SK-N-SH (cell line): ENCODE data around the gene HTR6. TPM values are rescaled to one million over a fixed set of nuclear protein-coding genes. Genes with fewer than 3 reads are reported as not detected.

ENCODE experiments used
- CTCF ChIA-PET: fragments of 300-600, 350-600 bp; formaldehyde crosslinking; extraction: SDS; loops from one replicate; lab custom pipeline; 2021; lab: Yijun Ruan, JAX
- POLR2A ChIA-PET: fragments of 350-600 bp; sonication (Branson Sonifier 250); formaldehyde crosslinking; extraction: SDS; loops from one replicate; lab custom pipeline; 2020; ENCODE audit warnings: antibody characterized with exemption, inconsistent platforms; lab: Yijun Ruan, JAX
- DNase-seq: peaks from one replicate; pipeline ENCODE4 v3.0.0; 2012
- H2AFZ ChIP-seq: fragments of 200-600 bp; sonication (generic); 2 replicates; pipeline ENCODE4 v1.8.1; 2016; ENCODE audit warnings: antibody characterized with exemption, mild to moderate bottlenecking, low read depth
- H3F3A ChIP-seq: fragments of 200-600 bp; sonication (generic); replicated peaks from 2 replicates; pipeline ENCODE3; 2016; ENCODE audit warnings: antibody characterized with exemption, mild to moderate bottlenecking; ENCODE audit not compliant: insufficient read depth
- H3K27ac ChIP-seq, 2 experiments: fragments of 200-500 bp in 1 of 2; fragments of 200-600 bp in 1 of 2; sonication (Bioruptor generic) in 1 of 2; sonication (generic), shearing (Covaris generic) in 1 of 2; 2 replicates each; pipeline versions ENCODE4 v1.5.1 to v1.6.1; 2014 to 2016; ENCODE audit warnings: low read depth in 2 of 2, inconsistent platforms in 1 of 2, low read length in 1 of 2, mild to moderate bottlenecking in 1 of 2, mixed read lengths in 1 of 2
- H3K27me3 ChIP-seq: fragments of 200-600 bp; sonication (generic), shearing (Covaris generic); 2 replicates; pipeline ENCODE4 v1.6.1; 2016; ENCODE audit warnings: mixed run types; ENCODE audit not compliant: insufficient read depth
- H3K36me3 ChIP-seq, 2 experiments: fragments of 200-500 bp in 1 of 2; fragments of 200-600 bp in 1 of 2; sonication (Bioruptor generic) in 1 of 2; sonication (generic) in 1 of 2; replicated peaks in 1 of 2; 2 replicates each; pipeline versions ENCODE3 to v1.5.1; 2014 to 2016; ENCODE audit warnings: low read length in 1 of 2, mild to moderate bottlenecking in 1 of 2; ENCODE audit not compliant: insufficient read depth in 2 of 2, control insufficient read depth in 1 of 2
- H3K4me1 ChIP-seq, 2 experiments: fragments of 200-500 bp in 1 of 2; fragments of 200-600 bp in 1 of 2; sonication (Bioruptor generic) in 1 of 2; sonication (generic), shearing (Covaris generic) in 1 of 2; 2 replicates each; pipeline versions ENCODE4 v1.5.1 to v1.6.1; 2014 to 2016; ENCODE audit warnings: low read depth in 1 of 2, low read length in 1 of 2, mixed run types in 1 of 2; ENCODE audit not compliant: insufficient read depth in 2 of 2, control insufficient read depth in 1 of 2
- H3K4me2 ChIP-seq: fragments of 200-600 bp; sonication (generic), shearing (Covaris generic); 2 replicates; pipeline ENCODE4 v1.6.1; 2017; ENCODE audit warnings: mixed run types
- H3K4me3 ChIP-seq, 2 experiments: fragments of 200-500 bp in 1 of 2; fragments of 200-600 bp in 1 of 2; sonication (Bioruptor generic) in 1 of 2; sonication (generic), shearing (Covaris generic) in 1 of 2; 2 replicates each; pipeline versions ENCODE4 v1.5.1 to v1.8.1; 2014 to 2016; ENCODE audit warnings: low read depth in 2 of 2, inconsistent platforms in 1 of 2, low read length in 1 of 2, mild to moderate bottlenecking in 1 of 2, mixed read lengths in 1 of 2, moderate library complexity in 1 of 2
- H3K79me2 ChIP-seq: fragments of 200-600 bp; sonication (generic); 2 replicates; pipeline ENCODE4 v1.8.1; 2017; ENCODE audit warnings: mild to moderate bottlenecking; ENCODE audit not compliant: insufficient read depth
- H3K9ac ChIP-seq: fragments of 200-600 bp; sonication (generic); 2 replicates; pipeline ENCODE4 v1.6.1; 2017; ENCODE audit warnings: mixed run types
- H3K9me2 ChIP-seq: fragments of 200-600 bp; sonication (generic); 2 replicates; pipeline ENCODE4 v1.6.1; 2017; ENCODE audit warnings: mixed run types
- H3K9me3 ChIP-seq: fragments of 200-600 bp; sonication (generic); 2 replicates; pipeline ENCODE4 v1.6.1; 2017; ENCODE audit warnings: mixed run types, mild to moderate bottlenecking, moderate library complexity
- H4K20me1 ChIP-seq: fragments of 200-600 bp; sonication (generic); 2 replicates; pipeline ENCODE4 v1.6.1; 2017; ENCODE audit warnings: mild to moderate bottlenecking, mixed run types; ENCODE audit not compliant: insufficient read depth
- CHD2 ChIP-seq: fragments of 150-350 bp; IDR thresholded peaks from 2 replicates; pipeline ENCODE4 v1.6.1; 2018; ENCODE audit warnings: low read length; ENCODE audit not compliant: partially characterized antibody
- ELF1 ChIP-seq: IDR thresholded peaks from 2 replicates; pipeline ENCODE4 v1.4.0; 2012
- EP300 ChIP-seq, 2 experiments: IDR thresholded peaks; 2 replicates each; pipeline versions ENCODE4 v1.4.0 to v1.6.1; 2012; ENCODE audit warnings: borderline replicate concordance in 1 of 2, low read depth in 1 of 2, low read length in 1 of 2
- FOSL2 ChIP-seq: IDR thresholded peaks from 2 replicates; pipeline ENCODE4 v1.4.0; 2012; ENCODE audit warnings: low read depth, mild to moderate bottlenecking, moderate library complexity, borderline replicate concordance
- GABPA ChIP-seq: IDR thresholded peaks from 2 replicates; pipeline ENCODE4 v1.4.0; 2012; ENCODE audit warnings: low read depth, mild to moderate bottlenecking
- GATA2 ChIP-seq: sonication (generic); formaldehyde crosslinking; IDR thresholded peaks from 2 replicates; pipeline ENCODE4 v1.5.0; 2020; ENCODE audit warnings: mild to moderate bottlenecking, missing genetic modification reagents
- JUND ChIP-seq: IDR thresholded peaks from 2 replicates; pipeline ENCODE4 v1.4.0; 2012
- MXI1 ChIP-seq: IDR thresholded peaks from 2 replicates; pipeline ENCODE4 v1.6.1; 2012; ENCODE audit warnings: mild to moderate bottlenecking, low read depth, low read length, improper control_type of control experiment
- NRF1 ChIP-seq: IDR thresholded peaks from 2 replicates; pipeline ENCODE4 v1.6.1; 2012; ENCODE audit warnings: low read depth, mild to moderate bottlenecking, low read length
- RAD21 ChIP-seq: IDR thresholded peaks from 2 replicates; pipeline ENCODE4 v1.6.1; 2012; ENCODE audit warnings: mild to moderate bottlenecking, low read length
- RCOR1 ChIP-seq: fragments of 150-350 bp; IDR thresholded peaks from 2 replicates; pipeline ENCODE4 v1.6.1; 2017; ENCODE audit warnings: antibody characterized with exemption, low read length
- RXRA ChIP-seq: IDR thresholded peaks from 2 replicates; pipeline ENCODE4 v1.4.0; 2012; ENCODE audit warnings: low read depth, mild to moderate bottlenecking, borderline replicate concordance
- TAF1 ChIP-seq: IDR thresholded peaks from 2 replicates; pipeline ENCODE4 v1.6.1; 2012; ENCODE audit warnings: low read depth, mild to moderate bottlenecking, low read length, moderate library complexity, borderline replicate concordance
- TEAD4 ChIP-seq: IDR thresholded peaks from 2 replicates; pipeline ENCODE4 v1.4.0; 2012; ENCODE audit warnings: mild to moderate bottlenecking, borderline replicate concordance; ENCODE audit not compliant: insufficient read depth
- YY1 ChIP-seq: IDR thresholded peaks from 2 replicates; pipeline ENCODE4 v1.4.0; 2012; ENCODE audit warnings: low read depth, mild to moderate bottlenecking
- WGBS: methylation state at CpG from one replicate; pipeline ENCODE4 v1.1.6; 2017; ENCODE audit warnings: low lambda C conversion rate; 5-methylcytosine and 5-hydroxymethylcytosine counted together
- polyA plus RNA-seq, 3 experiments: library from polyadenylated mRNA; depleted of rRNA; stranded (reverse); fragments of >200 nt; gene quantifications; 2 replicates each; pipeline ENCODE4 v1.2.3, GENCODE V29; 2012
- TF ChIP-seq, protein P1 (sequence below): fragments of 150-350 bp; IDR thresholded peaks from 2 replicates; pipeline ENCODE4 v1.6.1; 2016; ENCODE audit warnings: mild to moderate bottlenecking, low read depth, low read length
- TF ChIP-seq, protein P2 (sequence below): IDR thresholded peaks from 2 replicates; pipeline ENCODE4; 2012
- TF ChIP-seq, protein P3 (sequence below): IDR thresholded peaks from 2 replicates; pipeline ENCODE4 v1.4.0; 2012; ENCODE audit warnings: low read depth
- TF ChIP-seq, protein P4 (sequence below): fragments of 150-350 bp; IDR thresholded peaks from 2 replicates; pipeline ENCODE4 v1.6.1; 2017; ENCODE audit warnings: antibody characterized with exemption, low read length, low read depth, borderline replicate concordance
- TF ChIP-seq, protein P5 (sequence below): IDR thresholded peaks from 2 replicates; pipeline ENCODE4 v1.4.0; 2012; ENCODE audit warnings: low read depth, borderline replicate concordance

The HTR6 gene
- polyA plus RNA-seq, 1 of the 3 experiments (the other 2 are of a cell fraction) = 0.05 TPM

DNA sequence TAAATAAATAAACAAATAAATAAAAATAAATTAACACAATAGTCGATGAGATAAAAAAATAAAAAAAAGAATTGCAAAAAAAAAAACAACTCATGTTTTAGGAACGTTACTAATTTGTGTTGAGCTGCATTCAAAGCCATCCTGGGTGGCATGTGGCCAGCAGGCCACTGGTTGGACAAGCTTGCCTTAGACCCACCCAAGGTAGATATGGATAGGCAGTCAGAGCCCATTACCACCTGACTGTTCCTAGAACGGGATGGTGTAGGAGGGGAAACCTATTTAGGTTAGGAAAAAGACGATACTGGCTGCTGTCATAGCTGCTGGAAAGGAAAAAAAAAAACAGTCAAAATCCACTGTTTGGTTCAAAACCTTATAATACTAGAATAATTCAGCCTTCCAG lies 40.8 kb downstream of the HTR6 start:
- Histone ChIP-seq H2AFZ (no peak overlapping the region), H3K36me3 (no peaks in the 10 kb centered on the region), H3K27me3 (no peaks in the 10 kb centered on the region), H3K9me3 (no peaks in the 10 kb centered on the region), H4K20me1 (no peaks in the 10 kb centered on the region), H3F3A (no peaks in the 10 kb centered on the region), H3K4me2 (no peak overlapping the region), H3K9ac (no peak overlapping the region), H3K4me3 (no peak overlapping the region), H3K79me2 (no peaks in the 10 kb centered on the region), H3K27ac (no peak overlapping the region), H3K9me2 (no peaks in the 10 kb centered on the region), H3K4me1 (peaks cover 0 to 6% of the 10 kb centered on the region in 2 experiments; a peak in 1 of 4 replicates)
- 62% methylated on average over 4 of the region's 4 CpGs for WGBS
- DNase-seq = no peak
- TF ChIP-seq RXRA (no peak), FOSL2 (no peak), NRF1 (no peak), TEAD4 (no peak), GABPA (no peak), YY1 (no peak)
- TF ChIP-seq, protein P1, sequence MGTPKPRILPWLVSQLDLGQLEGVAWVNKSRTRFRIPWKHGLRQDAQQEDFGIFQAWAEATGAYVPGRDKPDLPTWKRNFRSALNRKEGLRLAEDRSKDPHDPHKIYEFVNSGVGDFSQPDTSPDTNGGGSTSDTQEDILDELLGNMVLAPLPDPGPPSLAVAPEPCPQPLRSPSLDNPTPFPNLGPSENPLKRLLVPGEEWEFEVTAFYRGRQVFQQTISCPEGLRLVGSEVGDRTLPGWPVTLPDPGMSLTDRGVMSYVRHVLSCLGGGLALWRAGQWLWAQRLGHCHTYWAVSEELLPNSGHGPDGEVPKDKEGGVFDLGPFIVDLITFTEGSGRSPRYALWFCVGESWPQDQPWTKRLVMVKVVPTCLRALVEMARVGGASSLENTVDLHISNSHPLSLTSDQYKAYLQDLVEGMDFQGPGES = no peak
- TF ChIP-seq, protein P2, sequence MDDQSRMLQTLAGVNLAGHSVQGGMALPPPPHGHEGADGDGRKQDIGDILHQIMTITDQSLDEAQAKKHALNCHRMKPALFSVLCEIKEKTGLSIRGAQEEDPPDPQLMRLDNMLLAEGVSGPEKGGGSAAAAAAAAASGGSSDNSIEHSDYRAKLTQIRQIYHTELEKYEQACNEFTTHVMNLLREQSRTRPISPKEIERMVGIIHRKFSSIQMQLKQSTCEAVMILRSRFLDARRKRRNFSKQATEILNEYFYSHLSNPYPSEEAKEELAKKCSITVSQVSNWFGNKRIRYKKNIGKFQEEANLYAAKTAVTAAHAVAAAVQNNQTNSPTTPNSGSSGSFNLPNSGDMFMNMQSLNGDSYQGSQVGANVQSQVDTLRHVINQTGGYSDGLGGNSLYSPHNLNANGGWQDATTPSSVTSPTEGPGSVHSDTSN = no peak
- ChIA-PET POLR2A (no interaction called here), CTCF (interaction anchor here (1.0 to 17.6 kb wide), 13 partner anchors 8 to 446 kb away, joined by 3 to 553 read pairs (median 7); partner anchors contain the start of genes HTR6, OTUD3 and RNF186)

DNA sequence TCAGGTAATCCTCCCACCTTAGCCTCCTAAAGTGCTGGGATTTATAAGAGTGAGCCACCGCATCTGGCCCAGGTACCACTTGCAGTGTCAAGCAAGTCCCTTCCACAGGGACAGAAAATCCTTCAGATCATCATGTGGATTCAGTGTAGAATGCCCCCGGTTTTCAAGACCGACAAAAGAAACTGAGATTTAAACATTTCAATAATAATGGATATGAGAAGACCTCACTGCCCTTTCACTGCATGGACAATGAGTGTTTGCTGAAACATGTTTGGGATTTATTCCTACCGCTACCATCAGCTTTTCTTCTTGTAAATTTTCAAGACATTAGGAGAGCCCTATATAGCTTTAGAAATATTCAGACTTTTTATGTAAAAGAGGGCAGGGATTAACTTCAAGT lies 41.5 kb downstream of the HTR6 start:
- POLR2A ChIA-PET = no interaction called here
- TF ChIP-seq, protein P3, sequence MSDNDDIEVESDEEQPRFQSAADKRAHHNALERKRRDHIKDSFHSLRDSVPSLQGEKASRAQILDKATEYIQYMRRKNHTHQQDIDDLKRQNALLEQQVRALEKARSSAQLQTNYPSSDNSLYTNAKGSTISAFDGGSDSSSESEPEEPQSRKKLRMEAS = no peak
- TF ChIP-seq GATA2 (CRISPR knock-in tag) = no peak
- TF ChIP-seq CHD2 = no peak
- no peak for TF ChIP-seq MXI1
- no peak for TF ChIP-seq TAF1
- TF ChIP-seq RAD21 = no peak
- TF ChIP-seq, protein P4, sequence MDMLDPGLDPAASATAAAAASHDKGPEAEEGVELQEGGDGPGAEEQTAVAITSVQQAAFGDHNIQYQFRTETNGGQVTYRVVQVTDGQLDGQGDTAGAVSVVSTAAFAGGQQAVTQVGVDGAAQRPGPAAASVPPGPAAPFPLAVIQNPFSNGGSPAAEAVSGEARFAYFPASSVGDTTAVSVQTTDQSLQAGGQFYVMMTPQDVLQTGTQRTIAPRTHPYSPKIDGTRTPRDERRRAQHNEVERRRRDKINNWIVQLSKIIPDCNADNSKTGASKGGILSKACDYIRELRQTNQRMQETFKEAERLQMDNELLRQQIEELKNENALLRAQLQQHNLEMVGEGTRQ = no peak
- no peak for TF ChIP-seq EP300 (IDR thresholded peaks at IDR 0.05; ENCODE audit: borderline replicate concordance in 1 of 2, low read depth in 1 of 2, low read length in 1 of 2)
- TF ChIP-seq JUND = no peak
- TF ChIP-seq, protein P5, sequence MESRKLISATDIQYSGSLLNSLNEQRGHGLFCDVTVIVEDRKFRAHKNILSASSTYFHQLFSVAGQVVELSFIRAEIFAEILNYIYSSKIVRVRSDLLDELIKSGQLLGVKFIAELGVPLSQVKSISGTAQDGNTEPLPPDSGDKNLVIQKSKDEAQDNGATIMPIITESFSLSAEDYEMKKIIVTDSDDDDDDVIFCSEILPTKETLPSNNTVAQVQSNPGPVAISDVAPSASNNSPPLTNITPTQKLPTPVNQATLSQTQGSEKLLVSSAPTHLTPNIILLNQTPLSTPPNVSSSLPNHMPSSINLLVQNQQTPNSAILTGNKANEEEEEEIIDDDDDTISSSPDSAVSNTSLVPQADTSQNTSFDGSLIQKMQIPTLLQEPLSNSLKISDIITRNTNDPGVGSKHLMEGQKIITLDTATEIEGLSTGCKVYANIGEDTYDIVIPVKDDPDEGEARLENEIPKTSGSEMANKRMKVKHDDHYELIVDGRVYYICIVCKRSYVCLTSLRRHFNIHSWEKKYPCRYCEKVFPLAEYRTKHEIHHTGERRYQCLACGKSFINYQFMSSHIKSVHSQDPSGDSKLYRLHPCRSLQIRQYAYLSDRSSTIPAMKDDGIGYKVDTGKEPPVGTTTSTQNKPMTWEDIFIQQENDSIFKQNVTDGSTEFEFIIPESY = no peak
- TF ChIP-seq, protein P2 = no peak
- no peak for TF ChIP-seq ELF1
- TF ChIP-seq TEAD4 = no peak
- no peak for TF ChIP-seq RCOR1

More for the DNA sequence above, 41.5 kb downstream of the HTR6 start:
- Histone ChIP-seq H3K27ac (no peak overlapping the region), H3K9me2 (no peaks in the 10 kb centered on the region), H3K4me3 (no peak overlapping the region), H4K20me1 (no peaks in the 10 kb centered on the region), H2AFZ (no peak overlapping the region), H3K9ac (no peak overlapping the region), H3K79me2 (no peaks in the 10 kb centered on the region), H3K4me2 (no peak overlapping the region), H3K9me3 (no peaks in the 10 kb centered on the region), H3K4me1 (peaks cover 0 to 6% of the 10 kb centered on the region in 2 experiments; a peak in 1 of 4 replicates), H3K27me3 (no peaks in the 10 kb centered on the region), H3F3A (no peaks in the 10 kb centered on the region), H3K36me3 (no peaks in the 10 kb centered on the region)
- CTCF ChIA-PET = interaction anchor here (0.6 to 17.6 kb wide), 7 partner anchors 7 to 176 kb away, joined by 3 to 553 read pairs (median 7); partner anchors contain the start of genes HTR6 and OTUD3
- 96% methylated on average over 4 of the region's 4 CpGs for WGBS
- DNase-seq = no peak
